ENCODE results near the gene C10orf53. TPM values are rescaled to one million over a fixed set of nuclear protein-coding genes. Genes with fewer than 3 reads are reported as not detected.

Gene C10orf53
- total RNA-seq, 1 experiment from 2014 or later: not detected

DNA sequence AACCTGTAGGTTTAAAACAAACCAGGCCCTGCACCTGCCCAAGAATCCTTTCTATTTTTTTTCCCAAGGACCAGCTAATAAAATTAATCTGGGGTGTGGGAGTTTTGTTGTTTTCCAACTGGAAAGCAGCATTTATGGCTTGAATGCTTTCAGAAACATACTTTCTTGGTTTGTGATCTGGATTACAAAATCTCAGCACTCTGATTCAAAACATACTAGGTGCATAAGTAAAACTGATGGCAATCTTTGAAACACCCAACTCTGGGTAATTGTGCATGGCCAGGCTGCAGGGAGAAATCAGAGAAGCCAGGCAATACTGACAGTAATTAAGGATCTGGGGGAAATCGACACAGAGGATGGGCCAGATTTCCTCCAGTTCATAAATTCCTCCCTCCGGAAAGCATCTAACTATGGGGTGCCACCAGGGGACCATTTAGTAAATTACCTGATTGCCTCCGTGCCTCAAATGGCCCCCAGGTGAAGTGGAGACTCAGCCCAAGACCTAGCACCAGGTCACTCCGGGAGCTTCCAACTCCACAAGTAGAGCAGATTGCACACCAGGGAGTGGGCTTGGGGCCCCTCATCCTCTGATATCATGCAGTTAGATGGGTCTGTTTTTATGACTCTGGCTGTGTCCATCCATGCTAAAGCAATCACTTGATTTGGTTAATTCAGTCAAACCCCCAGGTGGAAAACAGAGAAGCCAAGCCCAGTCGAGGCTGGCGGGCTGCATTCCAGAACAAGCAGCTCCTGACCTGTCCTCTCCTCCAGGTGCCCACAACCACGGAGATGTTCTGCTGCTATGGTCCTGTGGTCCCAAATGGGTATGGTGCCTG is 15.2 kb upstream of the C10orf53 start:
- peaks cover 92% of the 10 kb centered on the region for H3K27me3 Mint-ChIP-seq (ENCODE audit: low read depth)
- no peaks in the 10 kb centered on the region for H3K79me2 ChIP-seq (ENCODE audit: insufficient read depth, low read length)
- no peak overlapping the region for H3K4ac ChIP-seq (ENCODE audit: low read depth, low read length)
- H3K79me1 ChIP-seq (ENCODE audit: insufficient read depth, low read depth, low read length, poor library complexity, severe bottlenecking): no peaks in the 10 kb centered on the region
- no peak overlapping the region for H2AK5ac ChIP-seq (ENCODE audit: insufficient read length, low read length)
- no peak overlapping the region for H2BK12ac ChIP-seq (ENCODE audit: insufficient read length, low read depth, low read length)
- no peak overlapping the region for H2BK120ac ChIP-seq (ENCODE audit: low read depth, low read length, poor library complexity, severe bottlenecking)
- peaks cover 3% of the 10 kb centered on the region; the same call in 1 of the 2 replicates for H3K27me3 ChIP-seq (ENCODE audit: insufficient read depth, low read length)
- TF ChIP-seq, protein P1, sequence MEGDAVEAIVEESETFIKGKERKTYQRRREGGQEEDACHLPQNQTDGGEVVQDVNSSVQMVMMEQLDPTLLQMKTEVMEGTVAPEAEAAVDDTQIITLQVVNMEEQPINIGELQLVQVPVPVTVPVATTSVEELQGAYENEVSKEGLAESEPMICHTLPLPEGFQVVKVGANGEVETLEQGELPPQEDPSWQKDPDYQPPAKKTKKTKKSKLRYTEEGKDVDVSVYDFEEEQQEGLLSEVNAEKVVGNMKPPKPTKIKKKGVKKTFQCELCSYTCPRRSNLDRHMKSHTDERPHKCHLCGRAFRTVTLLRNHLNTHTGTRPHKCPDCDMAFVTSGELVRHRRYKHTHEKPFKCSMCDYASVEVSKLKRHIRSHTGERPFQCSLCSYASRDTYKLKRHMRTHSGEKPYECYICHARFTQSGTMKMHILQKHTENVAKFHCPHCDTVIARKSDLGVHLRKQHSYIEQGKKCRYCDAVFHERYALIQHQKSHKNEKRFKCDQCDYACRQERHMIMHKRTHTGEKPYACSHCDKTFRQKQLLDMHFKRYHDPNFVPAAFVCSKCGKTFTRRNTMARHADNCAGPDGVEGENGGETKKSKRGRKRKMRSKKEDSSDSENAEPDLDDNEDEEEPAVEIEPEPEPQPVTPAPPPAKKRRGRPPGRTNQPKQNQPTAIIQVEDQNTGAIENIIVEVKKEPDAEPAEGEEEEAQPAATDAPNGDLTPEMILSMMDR (conservative IDR thresholded peaks at IDR 0.05): no peak
- H3K18ac ChIP-seq (ENCODE audit: insufficient read length, low read depth, low read length): no peak overlapping the region
- no peak overlapping the region for H2BK15ac ChIP-seq (ENCODE audit: low read depth, low read length)
- no peak overlapping the region for H2BK5ac ChIP-seq (ENCODE audit: insufficient read length, low read length)
- no CpG with 5 or more reads among the region's 7 CpGs for WGBS (ENCODE audit: extremely low coverage, insufficient read length, low lambda C conversion rate)
- H4K20me1 ChIP-seq (ENCODE audit: control insufficient read depth, insufficient read depth, insufficient read length): no peaks in the 10 kb centered on the region
- no peak overlapping the region for H4K8ac ChIP-seq (replicated peaks; ENCODE audit: insufficient read length, low read depth, low read length)
- no peaks in the 10 kb centered on the region for H3K23me2 ChIP-seq (ENCODE audit: insufficient read length, low read depth, low read length, poor library complexity, severe bottlenecking)
- H3K4me1 ChIP-seq (ENCODE audit: insufficient read depth, low read length): no peaks in the 10 kb centered on the region
- H3K9ac ChIP-seq (ENCODE audit: extremely low read depth, insufficient read length, low read length): no peak overlapping the region
- no peak overlapping the region for H4K91ac ChIP-seq (ENCODE audit: insufficient read length, low read depth, low read length)
- no peak overlapping the region for H2AFZ ChIP-seq (ENCODE audit: low read length)
- peaks cover 0 to 3% (median 1%) of the 10 kb centered on the region in 3 experiments; a peak in 3 of 7 replicates for H3K36me3 Mint-ChIP-seq (ENCODE audit: insufficient read depth in 1 of 3, low read depth in 3 of 3)
- peak overlapping the region in 1 of 3 experiments; percentile 76; a peak in 1 of 7 replicates for H3K27ac Mint-ChIP-seq
- no peak overlapping the region for H3K4me2 ChIP-seq (ENCODE audit: insufficient read depth, insufficient read length, low read length)
- no peak overlapping the region for H3K14ac ChIP-seq (ENCODE audit: insufficient read depth, low read length)
- DNase-seq: no peak
- no peak overlapping the region for H3K27ac ChIP-seq (ENCODE audit: insufficient read length, low read depth, low read length)
- H3T11ph ChIP-seq (ENCODE audit: low read length): no peak overlapping the region
- H3K56ac ChIP-seq (ENCODE audit: insufficient read length, low read depth, low read length): no peak overlapping the region
- no peaks in the 10 kb centered on the region for H3K9me3 ChIP-seq (ENCODE audit: control insufficient read depth, low read depth, low read length)
- no peak overlapping the region for H3K4me3 Mint-ChIP-seq
- peaks cover 13 to 16% of the 10 kb centered on the region in 2 experiments for H3K4me1 Mint-ChIP-seq
- H3K23ac ChIP-seq (ENCODE audit: insufficient read length, low read depth, low read length): no peak overlapping the region
- H4K5ac ChIP-seq (ENCODE audit: insufficient read length, low read depth, low read length): no peak overlapping the region
- no peak overlapping the region for H2BK20ac ChIP-seq (ENCODE audit: low read depth, low read length, poor library complexity, severe bottlenecking)
- H3K9me3 Mint-ChIP-seq: peaks cover 6 to 8% of the 10 kb centered on the region in 2 experiments
